ENCODE results near the gene SNRNP40.

The SNRNP40 gene

DNA sequence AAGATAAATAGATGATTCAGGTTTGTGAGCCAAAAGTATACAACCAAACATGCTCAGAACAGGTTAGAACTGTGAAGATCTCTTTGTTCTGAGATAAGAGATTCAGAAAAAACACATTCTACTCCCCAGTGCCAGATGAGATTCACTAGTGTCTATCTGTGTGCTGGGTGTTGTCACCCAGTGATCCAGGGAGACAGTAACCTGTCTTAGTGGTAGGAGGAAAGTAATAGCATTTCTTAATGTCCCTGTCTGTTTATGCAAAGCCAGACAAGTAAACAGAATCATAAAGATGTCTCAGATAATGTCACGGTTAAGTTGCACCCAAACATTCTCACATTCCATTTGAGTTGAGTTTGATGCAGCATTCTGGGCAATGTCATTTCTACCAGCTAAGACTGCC lies 38.0 kb downstream of the SNRNP40 start:
- TF ChIP-seq CTCF (IDR thresholded peaks at IDR 0.05), result no peak
- no peak overlapping the region for H3K27ac ChIP-seq

- no peak overlapping the region for H3K27ac ChIP-seq
- TF ChIP-seq CTCF (IDR thresholded peaks at IDR 0.05), result no peak
- TF ChIP-seq ZFX (IDR thresholded peaks at IDR 0.05; ENCODE audit: borderline replicate concordance), result no peak
Observed at GRCh38 chr1:31257213-31257612, 39.4 kb downstream of the SNRNP40 start.

DNA sequence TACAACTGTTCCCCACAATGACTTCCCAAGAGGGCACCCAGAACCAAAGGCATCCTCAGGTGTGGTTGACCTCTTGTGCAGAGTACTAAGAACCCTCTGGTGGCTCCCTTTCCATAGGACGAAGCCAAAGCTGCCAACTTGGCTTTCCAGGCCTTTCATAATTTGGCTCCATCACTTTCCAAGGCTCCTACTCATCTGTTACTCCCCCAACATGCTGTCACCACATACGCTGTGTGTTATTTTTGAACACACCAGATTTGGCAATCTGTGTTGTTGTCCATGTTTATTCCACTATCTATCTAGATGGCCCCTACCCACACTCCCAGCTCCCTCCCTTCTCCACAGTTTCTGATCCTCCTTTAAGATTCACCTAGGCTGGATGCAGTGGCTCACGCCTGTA lies 46.7 kb downstream of the SNRNP40 start:
- TF ChIP-seq CTCF (IDR thresholded peaks at IDR 0.05), result no peak
- no peak for TF ChIP-seq ZFX (IDR thresholded peaks at IDR 0.05; ENCODE audit: borderline replicate concordance)
- no peak overlapping the region for H3K27ac ChIP-seq

- TF ChIP-seq CTCF (IDR thresholded peaks at IDR 0.05) (no peak), ZFX (IDR thresholded peaks at IDR 0.05; ENCODE audit: borderline replicate concordance) (no peak)
- H3K27ac ChIP-seq, result no peak overlapping the region
Observed at GRCh38 chr1:31248276-31248675, 48.3 kb downstream of the SNRNP40 start.

GRCh38 chr1:31244326-31244725 lies 52.3 kb downstream of the SNRNP40 start:
- H3K27ac ChIP-seq, result no peak overlapping the region
- TF ChIP-seq CTCF (IDR thresholded peaks at IDR 0.05), result no peak
- TF ChIP-seq ZFX (IDR thresholded peaks at IDR 0.05; ENCODE audit: borderline replicate concordance), result no peak

- no peak overlapping the region for H3K27ac ChIP-seq
- no peak for TF ChIP-seq ZFX (IDR thresholded peaks at IDR 0.05; ENCODE audit: borderline replicate concordance)
- TF ChIP-seq CTCF (IDR thresholded peaks at IDR 0.05), result no peak
Observed at GRCh38 chr1:31243501-31244286, 52.9 kb downstream of the SNRNP40 start.

- no peak overlapping the region for H3K27ac ChIP-seq
- no peak for TF ChIP-seq CTCF (IDR thresholded peaks at IDR 0.05)
- TF ChIP-seq ZFX (IDR thresholded peaks at IDR 0.05; ENCODE audit: borderline replicate concordance), result no peak
Observed at GRCh38 chr1:31241321-31241720, 55.3 kb downstream of the SNRNP40 start.

Data from 22Rv1 (cell line).